H1 (cell line): Measurements from ENCODE around the gene GNAO1. TPM values are rescaled to one million over a fixed set of nuclear protein-coding genes. Genes with fewer than 3 reads are reported as not detected.

Experiments used
- CTCF ChIA-PET: fragments of 300-600 bp; sonication (Branson Sonifier 250); formaldehyde crosslinking; loops from one replicate; lab custom pipeline; 2021; ENCODE audit not compliant: partially characterized antibody; lab: Charles Lee
- POLR2A ChIA-PET: fragments of 300-600 bp; sonication (Branson Sonifier 250); formaldehyde crosslinking; loops from one replicate; lab custom pipeline; 2021; ENCODE audit warnings: inconsistent platforms; ENCODE audit not compliant: partially characterized antibody; lab: Charles Lee
- DNase-seq, 2 experiments: peaks; one replicate each; pipeline versions ENCODE4 v3.0.0 to v3.0.0-alpha.2; 2010 to 2022; ENCODE audit warnings: low spot score in 2 of 2, low read depth in 1 of 2, mixed read lengths in 1 of 2
- FAIRE-seq: peaks from 2 replicates; lab custom pipeline; 2011; peaks lifted over from hg19 to GRCh38; lab: Jason Lieb, UNC
- H2AFZ ChIP-seq: 2 replicates; pipeline ENCODE4 v1.8.1; 2012; ENCODE audit warnings: low read length, inconsistent platforms
- H2AK5ac ChIP-seq: 2 replicates; pipeline ENCODE4 v1.6.1; 2013; ENCODE audit warnings: low read depth, low read length
- H2BK120ac ChIP-seq: replicated peaks from 2 replicates; pipeline ENCODE3; 2013; ENCODE audit warnings: low read depth, low read length, inconsistent platforms
- H2BK12ac ChIP-seq: 2 replicates; pipeline ENCODE4 v1.6.1; 2013; ENCODE audit warnings: low read depth, low read length
- H2BK15ac ChIP-seq: 2 replicates; pipeline ENCODE4 v1.6.1; 2013; ENCODE audit warnings: low read length
- H2BK20ac ChIP-seq: 2 replicates; pipeline ENCODE4 v1.6.1; 2013; ENCODE audit warnings: low read length
- H2BK5ac ChIP-seq: 2 replicates; pipeline ENCODE4 v1.6.1; 2013; ENCODE audit warnings: low read depth, low read length
- H3K14ac ChIP-seq: 2 replicates; pipeline ENCODE4 v1.6.1; 2013; ENCODE audit warnings: inconsistent platforms; ENCODE audit not compliant: insufficient read length
- H3K18ac ChIP-seq: 2 replicates; pipeline ENCODE4 v1.6.1; 2013; ENCODE audit warnings: low read length; ENCODE audit errors: extremely low read depth
- H3K23ac ChIP-seq: 2 replicates; pipeline ENCODE4 v1.6.1; 2013; ENCODE audit warnings: inconsistent platforms; ENCODE audit not compliant: insufficient read length
- H3K23me2 ChIP-seq: 2 replicates; pipeline ENCODE4 v1.6.1; 2013; ENCODE audit warnings: low read depth, low read length
- H3K27ac ChIP-seq: 2 replicates; pipeline ENCODE4 v1.6.1; 2011; ENCODE audit warnings: low read depth, low read length, inconsistent platforms
- H3K27me3 ChIP-seq, 4 experiments: replicated peaks in 1 of 4; 1 replicate in 1 of 4; 2 replicates in 3 of 4; pipeline versions ENCODE4 v1.6.1 to v1.8.1; 2011 to 2013; ENCODE audit warnings: low read length in 3 of 4, mild to moderate bottlenecking in 3 of 4, inconsistent platforms in 2 of 4, mixed read lengths in 2 of 4, moderate library complexity in 1 of 4; ENCODE audit not compliant: control insufficient read depth in 3 of 4, insufficient read depth in 3 of 4; ENCODE audit errors: extremely low read depth in 1 of 4
- H3K36me3 ChIP-seq, 4 experiments: 2 replicates each; pipeline versions ENCODE4 v1.6.1 to v1.8.1; 2011 to 2013; ENCODE audit warnings: mild to moderate bottlenecking in 4 of 4, low read length in 3 of 4, moderate library complexity in 2 of 4, control low read depth in 1 of 4, inconsistent platforms in 1 of 4; ENCODE audit not compliant: insufficient read depth in 4 of 4, control insufficient read depth in 2 of 4
- H3K4ac ChIP-seq: replicated peaks from 2 replicates; pipeline ENCODE3; 2013; ENCODE audit warnings: low read length, low read depth, mixed read lengths, inconsistent platforms; ENCODE audit not compliant: insufficient read length
- H3K4me1 ChIP-seq, 4 experiments: replicated peaks in 1 of 4; 1 replicate in 1 of 4; 2 replicates in 3 of 4; pipeline versions ENCODE4 v1.6.1 to v1.8.1; 2011 to 2013; ENCODE audit warnings: low read length in 3 of 4, inconsistent platforms in 2 of 4, mixed read lengths in 1 of 4; ENCODE audit not compliant: insufficient read depth in 4 of 4, control insufficient read depth in 3 of 4
- H3K4me2 ChIP-seq, 2 experiments: 2 replicates each; pipeline versions ENCODE4 v1.6.1 to v1.8.1; 2011 to 2013; ENCODE audit warnings: low read depth in 2 of 2, low read length in 2 of 2, control low read depth in 1 of 2, inconsistent platforms in 1 of 2, mild to moderate bottlenecking in 1 of 2; ENCODE audit not compliant: insufficient read depth in 1 of 2
- H3K4me3 ChIP-seq, 4 experiments: fragments of 200-600, 300-600 bp in 1 of 4; sonication (generic), shearing (Covaris generic), sonication (Bioruptor Twin) in 1 of 4; 2 replicates each; pipeline versions ENCODE4 v1.5.1 to v1.8.1; 2011 to 2016; ENCODE audit warnings: low read length in 4 of 4, low read depth in 3 of 4, control low read depth in 2 of 4, inconsistent platforms in 2 of 4, mild to moderate bottlenecking in 2 of 4, mixed read lengths in 1 of 4, moderate library complexity in 1 of 4; ENCODE audit not compliant: insufficient read depth in 2 of 4; ENCODE audit errors: extremely low read depth in 1 of 4
- H3K56ac ChIP-seq: replicated peaks from 2 replicates; pipeline ENCODE3; 2013; ENCODE audit warnings: low read depth, mild to moderate bottlenecking, mixed read lengths, low read length, inconsistent platforms; ENCODE audit not compliant: insufficient read length
- H3K79me1 ChIP-seq: 2 replicates; pipeline ENCODE4 v1.6.1; 2013; ENCODE audit warnings: low read depth, low read length, control low read depth
- H3K79me2 ChIP-seq, 2 experiments: 2 replicates each; pipeline versions ENCODE4 v1.6.1 to v1.8.1; 2012 to 2013; ENCODE audit warnings: low read length in 2 of 2, mild to moderate bottlenecking in 2 of 2, inconsistent platforms in 1 of 2; ENCODE audit not compliant: insufficient read depth in 2 of 2, control insufficient read depth in 1 of 2
- H3K9ac ChIP-seq, 4 experiments: replicated peaks in 1 of 4; 1 replicate in 1 of 4; 2 replicates in 3 of 4; pipeline versions ENCODE4 v1.6.1 to v1.8.1; 2011 to 2013; ENCODE audit warnings: low read depth in 3 of 4, low read length in 3 of 4, control low read depth in 2 of 4, mild to moderate bottlenecking in 2 of 4, moderate library complexity in 2 of 4, inconsistent platforms in 1 of 4; ENCODE audit errors: extremely low read depth in 1 of 4
- H3K9me3 ChIP-seq, 2 experiments: 2 replicates each; pipeline versions ENCODE4 v1.6.1 to v1.8.1; 2012 to 2013; ENCODE audit warnings: mild to moderate bottlenecking in 2 of 2, moderate library complexity in 2 of 2, control low read depth in 1 of 2, inconsistent platforms in 1 of 2, low read depth in 1 of 2, low read length in 1 of 2, mixed read lengths in 1 of 2; ENCODE audit not compliant: insufficient read depth in 2 of 2
- H4K20me1 ChIP-seq, 2 experiments: replicated peaks in 1 of 2; 2 replicates each; pipeline versions ENCODE3 to v1.8.1; 2011 to 2013; ENCODE audit warnings: inconsistent platforms in 2 of 2, low read length in 2 of 2, mild to moderate bottlenecking in 1 of 2; ENCODE audit not compliant: insufficient read depth in 2 of 2, control insufficient read depth in 1 of 2
- H4K5ac ChIP-seq: 2 replicates; pipeline ENCODE4 v1.6.1; 2013; ENCODE audit warnings: low read length, low read depth, mixed read lengths, inconsistent platforms; ENCODE audit not compliant: insufficient read length
- H4K8ac ChIP-seq: 2 replicates; pipeline ENCODE4 v1.8.0; 2013; ENCODE audit warnings: mild to moderate bottlenecking, moderate library complexity, low read length, inconsistent platforms; ENCODE audit not compliant: insufficient read depth; ENCODE audit errors: extremely low read depth
- H4K91ac ChIP-seq: replicated peaks from 2 replicates; pipeline ENCODE3; 2013; ENCODE audit warnings: low read length, mixed read lengths, inconsistent platforms; ENCODE audit not compliant: insufficient read length
- CEBPB ChIP-seq: IDR thresholded peaks from 2 replicates; pipeline ENCODE4 v1.6.1; 2012; ENCODE audit warnings: low read depth, low read length
- CREB1 ChIP-seq: IDR thresholded peaks from 2 replicates; pipeline ENCODE4 v1.6.1; 2012; ENCODE audit warnings: inconsistent platforms
- FOSL1 ChIP-seq: IDR thresholded peaks from 2 replicates; pipeline ENCODE4 v1.6.1; 2011; ENCODE audit warnings: mild to moderate bottlenecking, low read depth, low read length, moderate library complexity; ENCODE audit not compliant: insufficient read depth
- JUND ChIP-seq: IDR thresholded peaks from 2 replicates; pipeline ENCODE4 v1.6.1; 2011; ENCODE audit warnings: mild to moderate bottlenecking, improper control_type of control experiment, low read length
- KDM5A ChIP-seq: fragments of 200-600 bp; IDR thresholded peaks from 2 replicates; pipeline ENCODE4 v1.7.1; 2012; ENCODE audit warnings: mild to moderate bottlenecking, low read length, inconsistent platforms, mixed read lengths
- MAFK ChIP-seq: IDR thresholded peaks from 2 replicates; pipeline ENCODE4 v1.6.1; 2012; ENCODE audit warnings: low read depth, mild to moderate bottlenecking, improper control_type of control experiment, low read length
- NANOG ChIP-seq: IDR thresholded peaks from 2 replicates; pipeline ENCODE4 v1.6.1; 2011; ENCODE audit warnings: low read length, low read depth, mild to moderate bottlenecking, inconsistent platforms; ENCODE audit not compliant: insufficient read depth, poor library complexity, severe bottlenecking
- RXRA ChIP-seq: IDR thresholded peaks from 2 replicates; pipeline ENCODE4 v1.6.1; 2011; ENCODE audit warnings: low read depth, mild to moderate bottlenecking, low read length, moderate library complexity; ENCODE audit not compliant: insufficient read depth
- SIRT6 ChIP-seq: IDR thresholded peaks from one replicate; pipeline ENCODE4 v1.7.1; 2012; ENCODE audit warnings: low read length, inconsistent platforms
- WGBS, 2 experiments: shearing (Covaris generic) in 1 of 2; methylation state at CpG; one replicate each; pipeline versions ENCODE4 v1.1.6 to v1.1.7; 2013 to 2015; ENCODE audit warnings: low lambda C conversion rate in 2 of 2, mixed read lengths in 2 of 2, inconsistent platforms in 1 of 2, low coverage in 1 of 2, missing lambda C conversion rate in 1 of 2; ENCODE audit not compliant: insufficient replicate concordance in 2 of 2, insufficient coverage in 1 of 2, insufficient read length in 1 of 2; ENCODE audit errors: extremely low coverage in 1 of 2, missing lambda C conversion rate in 1 of 2; 5-methylcytosine and 5-hydroxymethylcytosine counted together
- polyA plus RNA-seq, 7 experiments: library from polyadenylated mRNA; depleted of rRNA in 3 of 7; stranded (reverse) in 5 of 7; unstranded in 2 of 7; fragments of >200 nt in 5 of 7; fragments of 200-250 nt in 2 of 7; gene quantifications; 1 replicate in 5 of 7; 2 replicates in 1 of 7; 4 replicates in 1 of 7; pipeline versions ENCODE4 v1.2.1 to v1.2.3, GENCODE V29; 2011 to 2013; ENCODE audit warnings: missing spikeins in 2 of 7, mixed read lengths in 2 of 7
- total RNA-seq: library from RNA; stranded (reverse); fragmentation: NEBNext Ultra II Directional; extraction: Animal tissue kit (Norgen Biotek cat#: 25700); gene quantifications from 2 replicates; pipeline ENCODE4 v1.2.1, GENCODE V29; 2021
- TF ChIP-seq, protein P1 (sequence below): IDR thresholded peaks from 2 replicates; pipeline ENCODE4 v1.6.1; 2012; ENCODE audit warnings: inconsistent platforms
- TF ChIP-seq, protein P2 (sequence below): IDR thresholded peaks from 2 replicates; pipeline ENCODE4 v1.6.1; 2011; ENCODE audit warnings: low read length, improper control_type of control experiment

The GNAO1 gene
- total and polyA plus RNA-seq, 2 of the 8 experiments (the other 6 are each of a cell fraction or from before 2014, with no cell fraction given), result 6.7 to 34.4 TPM

GRCh38 chr16:56346131-56346890, 155.0 kb downstream of the GNAO1 start:
- Histone ChIP-seq H2BK20ac (no peak overlapping the region), H2AFZ (no peak overlapping the region), H3K4me3 (no peak overlapping the region), H4K5ac (no peak overlapping the region), H3K4ac (no peak overlapping the region), H3K27me3 (no peaks in the 10 kb centered on the region), H3K9me3 (no peaks in the 10 kb centered on the region), H2BK5ac (no peak overlapping the region), H3K23me2 (no peaks in the 10 kb centered on the region), H3K79me1 (no peaks in the 10 kb centered on the region), H3K4me2 (no peak overlapping the region), H3K36me3 (0 out of 8 replicates have a peak, but pooled peaks cover 0 to 2% (median 0%) of the 10 kb centered on the region in 4 experiments), H2AK5ac (no peak overlapping the region), H3K56ac (no peak overlapping the region), H2BK12ac (no peak overlapping the region), H3K79me2 (no peaks in the 10 kb centered on the region), H2BK120ac (no peak overlapping the region), H3K4me1 (0 out of 7 replicates have a peak, but pooled peaks cover 0 to 3% (median 0%) of the 10 kb centered on the region in 4 experiments), H3K9ac (no peak overlapping the region), H3K27ac (no peak overlapping the region), H3K14ac (no peak overlapping the region), H2BK15ac (no peak overlapping the region), H3K18ac (no peak overlapping the region), H4K8ac (no peak overlapping the region), H3K23ac (no peak overlapping the region), H4K20me1 (peaks cover 0 to 2% of the 10 kb centered on the region in 2 experiments), H4K91ac (no peak overlapping the region)
- POLR2A ChIA-PET, result no interaction called here
- WGBS, 2 experiments, result 88% methylated on average over 15 of the region's 15 CpGs; no CpG with 5 or more reads in 1 of the 2 experiments
- FAIRE-seq, result no peak
- CTCF ChIA-PET, result interaction anchor here (0.9 to 2.4 kb wide), 3 partner anchors 7 to 403 kb away, joined by 3 to 7 read pairs (median 3); no protein-coding TSS in a partner anchor
- no peak for DNase-seq
- TF ChIP-seq SIRT6, result no peak
- TF ChIP-seq, protein P1, sequence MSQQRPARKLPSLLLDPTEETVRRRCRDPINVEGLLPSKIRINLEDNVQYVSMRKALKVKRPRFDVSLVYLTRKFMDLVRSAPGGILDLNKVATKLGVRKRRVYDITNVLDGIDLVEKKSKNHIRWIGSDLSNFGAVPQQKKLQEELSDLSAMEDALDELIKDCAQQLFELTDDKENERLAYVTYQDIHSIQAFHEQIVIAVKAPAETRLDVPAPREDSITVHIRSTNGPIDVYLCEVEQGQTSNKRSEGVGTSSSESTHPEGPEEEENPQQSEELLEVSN, result no peak
- no peak for TF ChIP-seq NANOG
- no peak for TF ChIP-seq CEBPB
- no peak for TF ChIP-seq JUND
- TF ChIP-seq CREB1, result no peak
- TF ChIP-seq MAFK, result no peak
- TF ChIP-seq, protein P2, sequence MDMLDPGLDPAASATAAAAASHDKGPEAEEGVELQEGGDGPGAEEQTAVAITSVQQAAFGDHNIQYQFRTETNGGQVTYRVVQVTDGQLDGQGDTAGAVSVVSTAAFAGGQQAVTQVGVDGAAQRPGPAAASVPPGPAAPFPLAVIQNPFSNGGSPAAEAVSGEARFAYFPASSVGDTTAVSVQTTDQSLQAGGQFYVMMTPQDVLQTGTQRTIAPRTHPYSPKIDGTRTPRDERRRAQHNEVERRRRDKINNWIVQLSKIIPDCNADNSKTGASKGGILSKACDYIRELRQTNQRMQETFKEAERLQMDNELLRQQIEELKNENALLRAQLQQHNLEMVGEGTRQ, result no peak
- no peak for TF ChIP-seq KDM5A
- TF ChIP-seq FOSL1, result no peak
- no peak for TF ChIP-seq RXRA
